Erythroblast (primary cell): ENCODE results near the gene RPH3AL.

Source experiments
- GATA1 ChIP-seq: IDR thresholded peaks from 2 replicates; pipeline ENCODE4 v1.6.1; 2011; ENCODE audit warnings: low read depth, mild to moderate bottlenecking, control low read depth, low read length, moderate library complexity
- POLR2A ChIP-seq: IDR thresholded peaks from 2 replicates; pipeline ENCODE4 v1.6.1; 2011; ENCODE audit warnings: mild to moderate bottlenecking, low read length

- TF ChIP-seq POLR2A (no peak), GATA1 (no peak)
These were observed 2.3 kb upstream of the RPH3AL start for GRCh38 chr17:354651-355556.
